Memory B cell (primary cell): ENCODE measurements around the gene TBC1D26.
"Not testable (repeated sequence)": the region's sequence is repeated elsewhere in the genome, so short reads cannot be mapped to it uniquely, and the experiment has no call there.

ENCODE experiments used
- ATAC-seq: fragments of 150-1000 bp; cut with Tn5 transposase; 2 replicates; pipeline ENCODE4 v1.10.0; 2021; ENCODE audit warnings: low read depth, mild to moderate bottlenecking, moderate library complexity
- DNase-seq, 2 donors: peaks; one replicate each; pipeline ENCODE4 v3.0.0; 2022; ENCODE audit warnings: low spot score in 2 of 2
- H3K27ac Mint-ChIP-seq: one replicate; pipeline ENCODE4 v1.8.0; 2022; ENCODE audit warnings: mild to moderate bottlenecking, moderate library complexity, mixed read lengths
- H3K27me3 Mint-ChIP-seq: one replicate; pipeline ENCODE4 v1.8.0; 2022; ENCODE audit warnings: mixed read lengths
- H3K36me3 Mint-ChIP-seq: one replicate; pipeline ENCODE4 v1.8.0; 2022; ENCODE audit warnings: mild to moderate bottlenecking, mixed read lengths
- H3K4me1 Mint-ChIP-seq: one replicate; pipeline ENCODE4 v1.8.0; 2022; ENCODE audit warnings: mixed read lengths
- H3K4me3 Mint-ChIP-seq: one replicate; pipeline ENCODE4 v1.8.0; 2022; ENCODE audit warnings: mild to moderate bottlenecking, moderate library complexity, mixed read lengths
- H3K9me3 Mint-ChIP-seq: one replicate; pipeline ENCODE4 v1.8.0; 2022; ENCODE audit warnings: mixed read lengths

The TBC1D26 gene

DNA sequence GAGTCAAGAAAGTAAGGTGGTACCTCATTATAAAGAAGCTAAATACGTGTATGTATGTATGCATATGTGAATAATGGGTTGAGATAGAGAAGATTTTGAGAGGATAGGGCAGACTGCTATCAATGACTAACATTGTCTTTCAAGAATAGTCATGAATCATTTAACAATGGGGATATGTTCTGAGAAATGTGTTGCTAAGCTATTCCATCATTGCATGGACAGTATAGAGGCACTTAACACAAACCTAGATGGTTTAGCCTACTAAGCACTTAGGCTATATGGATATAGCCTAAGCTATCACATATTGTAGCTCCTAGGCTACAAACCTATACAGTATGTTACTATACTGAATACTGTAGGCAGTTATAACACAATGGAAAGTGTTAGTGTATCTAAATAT, 45.2 kb downstream of the TBC1D26 start:
- no peak for DNase-seq
- H3K36me3 Mint-ChIP-seq: peaks cover 24% of the 10 kb centered on the region
- H3K27me3 Mint-ChIP-seq: peaks cover 7% of the 10 kb centered on the region
- H3K27ac Mint-ChIP-seq: no peak overlapping the region
- no peaks in the 10 kb centered on the region for H3K4me1 Mint-ChIP-seq
- H3K9me3 Mint-ChIP-seq: peaks cover 29% of the 10 kb centered on the region
- no peak overlapping the region for H3K4me3 Mint-ChIP-seq
- ATAC-seq: no peak

DNA sequence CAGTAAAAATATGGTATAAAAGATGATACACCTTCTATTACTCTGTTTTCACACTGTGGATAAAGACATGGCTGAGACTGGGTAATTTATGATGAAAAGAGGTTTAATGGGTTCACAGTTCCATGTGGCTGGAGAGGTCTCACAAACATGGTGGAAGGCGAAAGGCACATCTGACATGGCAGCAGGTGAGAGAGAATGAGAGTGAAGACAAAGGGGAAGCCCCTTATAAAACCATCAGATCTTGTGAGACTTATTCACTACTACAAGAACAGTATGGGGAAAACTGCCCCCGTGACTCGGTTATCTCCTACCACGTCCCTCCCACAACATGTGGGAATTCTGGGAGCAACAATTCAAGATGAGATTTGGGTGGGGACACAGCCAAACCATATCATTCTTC, 45.6 kb downstream of the TBC1D26 start:
- Mint-ChIP-seq H3K4me3 (no peak overlapping the region), H3K4me1 (no peaks in the 10 kb centered on the region), H3K27ac (no peak overlapping the region), H3K27me3 (peaks cover 7% of the 10 kb centered on the region), H3K9me3 (peaks cover 29% of the 10 kb centered on the region), H3K36me3 (peaks cover 24% of the 10 kb centered on the region)
- ATAC-seq (no peak), DNase-seq (no peak)

DNA sequence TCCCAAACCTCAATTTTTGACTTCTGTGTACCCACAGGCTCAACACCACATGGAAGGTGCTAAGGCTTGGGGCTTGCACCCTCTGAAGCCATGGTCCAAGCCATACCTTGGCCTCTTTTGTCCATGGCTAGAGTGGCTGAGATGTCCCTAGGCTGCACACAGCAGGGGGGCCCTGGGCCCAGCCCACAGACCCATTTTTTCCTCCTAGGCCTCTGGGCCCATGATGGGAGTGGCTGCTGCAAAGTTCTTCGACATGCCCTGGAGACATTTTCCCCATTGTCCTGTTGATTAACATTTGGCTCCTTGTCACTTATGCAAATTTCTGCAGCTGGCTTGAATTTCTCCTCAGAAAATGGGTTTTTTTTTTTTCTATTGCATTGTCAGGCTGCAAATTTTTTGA, 47.0 kb downstream of the TBC1D26 start:
- DNase-seq (no peak), ATAC-seq (no peak)
- H3K27ac Mint-ChIP-seq: no peak overlapping the region
- H3K4me1 Mint-ChIP-seq: no peaks in the 10 kb centered on the region
- H3K9me3 Mint-ChIP-seq: peaks cover 29% of the 10 kb centered on the region
- H3K4me3 Mint-ChIP-seq: no peak overlapping the region
- H3K27me3 Mint-ChIP-seq: peaks cover 9% of the 10 kb centered on the region
- H3K36me3 Mint-ChIP-seq: peaks cover 24% of the 10 kb centered on the region

GRCh38 chr17:15780188-15780587, 48.1 kb downstream of the TBC1D26 start:
- peaks cover 22% of the 10 kb centered on the region for H3K36me3 Mint-ChIP-seq
- H3K4me3 Mint-ChIP-seq: no peak overlapping the region
- peaks cover 11% of the 10 kb centered on the region for H3K27me3 Mint-ChIP-seq
- peaks cover 21% of the 10 kb centered on the region for H3K9me3 Mint-ChIP-seq
- ATAC-seq: no peak
- no peaks in the 10 kb centered on the region for H3K4me1 Mint-ChIP-seq
- H3K27ac Mint-ChIP-seq: no peak overlapping the region
- DNase-seq: no peak

DNA sequence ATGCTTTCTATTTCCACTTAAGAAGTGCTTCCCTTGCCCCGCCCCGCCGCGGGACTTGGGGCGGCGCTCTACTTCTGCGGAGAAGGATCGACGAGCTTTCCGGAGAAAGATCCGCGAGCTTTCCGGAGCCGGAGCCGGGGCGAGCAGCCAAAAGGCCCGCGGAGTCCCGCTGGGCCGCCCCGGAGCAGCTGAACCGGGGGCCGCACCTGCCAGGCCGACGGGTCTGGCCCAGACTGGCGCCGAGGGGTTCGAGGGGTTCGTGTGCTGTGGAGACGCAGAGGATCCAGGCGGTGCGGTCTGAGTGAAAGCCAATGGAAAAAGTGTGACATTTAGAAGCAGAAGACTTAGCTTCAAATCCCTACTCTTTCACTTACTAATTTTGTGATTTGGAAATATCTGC, 50.8 kb downstream of the TBC1D26 start:
- no peak overlapping the region for H3K27ac Mint-ChIP-seq
- H3K36me3 Mint-ChIP-seq: peaks cover 16% of the 10 kb centered on the region
- H3K4me1 Mint-ChIP-seq: no peaks in the 10 kb centered on the region
- H3K9me3 Mint-ChIP-seq: peaks cover 14% of the 10 kb centered on the region
- no peak overlapping the region for H3K4me3 Mint-ChIP-seq
- no peak for DNase-seq
- no peak for ATAC-seq
- H3K27me3 Mint-ChIP-seq: peaks cover 11% of the 10 kb centered on the region

- Mint-ChIP-seq H3K4me1 (no peaks in the 10 kb centered on the region), H3K9me3 (peaks cover 12% of the 10 kb centered on the region), H3K27ac (no peak overlapping the region), H3K4me3 (no peak overlapping the region), H3K27me3 (peaks cover 11% of the 10 kb centered on the region), H3K36me3 (peaks cover 13% of the 10 kb centered on the region)
- DNase-seq: no peak
- no peak for ATAC-seq
Measured at GRCh38 chr17:15783461-15783860, 51.4 kb downstream of the TBC1D26 start.

- Mint-ChIP-seq H3K36me3 (peaks cover 11% of the 10 kb centered on the region), H3K9me3 (peaks cover 12% of the 10 kb centered on the region), H3K27me3 (peaks cover 11% of the 10 kb centered on the region)
- not testable (repeated sequence) for H3K27ac Mint-ChIP-seq, H3K4me1 Mint-ChIP-seq, H3K4me3 Mint-ChIP-seq, ATAC-seq, DNase-seq
Measured at GRCh38 chr17:15784351-15784750, 52.3 kb downstream of the TBC1D26 start.

DNA sequence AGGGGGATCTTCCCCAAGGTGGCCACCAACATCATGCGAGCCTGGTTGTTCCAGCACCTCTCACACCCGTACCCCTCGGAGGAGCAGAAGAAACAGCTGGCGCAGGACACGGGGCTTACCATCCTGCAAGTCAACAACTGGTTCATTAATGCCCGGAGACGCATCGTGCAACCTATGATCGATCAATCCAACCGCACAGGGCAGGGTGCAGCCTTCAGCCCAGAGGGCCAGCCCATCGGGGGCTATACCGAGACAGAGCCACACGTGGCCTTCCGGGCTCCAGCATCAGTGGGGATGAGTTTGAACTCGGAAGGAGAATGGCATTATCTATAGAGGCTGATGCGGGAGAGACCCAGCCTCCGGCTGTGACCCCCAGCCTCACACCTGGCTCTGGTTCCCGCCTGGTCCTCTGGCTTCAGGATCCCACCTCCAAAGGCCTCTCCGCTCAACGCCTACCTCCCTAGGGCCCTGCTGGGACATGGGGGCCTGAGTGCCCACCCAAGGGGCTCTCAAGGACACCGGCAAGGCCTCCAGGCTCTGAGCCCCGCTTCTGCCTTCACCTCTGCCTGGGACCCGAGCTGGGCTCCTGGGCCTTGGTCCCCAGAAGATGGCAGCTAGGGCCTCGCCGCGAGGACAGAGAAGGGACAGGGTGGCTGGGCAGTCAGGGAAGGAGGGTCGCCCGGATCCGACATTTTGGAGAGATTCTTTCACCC, 55.4 kb downstream of the TBC1D26 start:
- H3K4me3 Mint-ChIP-seq, H3K27ac Mint-ChIP-seq, H3K4me1 Mint-ChIP-seq, DNase-seq, H3K36me3 Mint-ChIP-seq, ATAC-seq, H3K9me3 Mint-ChIP-seq, H3K27me3 Mint-ChIP-seq: not testable (repeated sequence)

DNA sequence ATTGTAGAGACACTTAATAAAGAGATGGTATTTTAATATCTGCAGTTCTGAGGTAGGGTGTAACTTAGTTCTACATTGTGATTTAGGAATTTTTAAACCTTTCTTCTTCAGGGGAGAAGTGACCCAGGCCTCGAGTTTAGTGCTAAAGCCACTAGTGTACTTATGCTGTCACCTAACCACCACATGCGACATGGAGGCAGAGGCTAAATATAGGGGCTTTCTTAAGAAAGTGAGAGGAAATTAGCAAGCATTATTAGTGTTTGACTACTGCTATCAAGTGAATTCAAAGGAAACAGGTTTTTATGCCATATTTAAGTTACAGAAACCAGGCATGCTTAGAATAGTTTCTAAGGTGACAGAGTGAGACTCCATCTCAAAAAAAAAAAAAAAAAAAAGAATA, 56.3 kb downstream of the TBC1D26 start:
- DNase-seq, H3K36me3 Mint-ChIP-seq, H3K4me3 Mint-ChIP-seq, ATAC-seq, H3K27ac Mint-ChIP-seq, H3K4me1 Mint-ChIP-seq, H3K27me3 Mint-ChIP-seq, H3K9me3 Mint-ChIP-seq: not testable (repeated sequence)
